ENCODE measurements around the gene RXRA.
"Not testable (repeated sequence)": the region's sequence is repeated elsewhere in the genome, so short reads cannot be mapped to it uniquely, and the experiment has no call there.

RXRA gene

GRCh38 chr9:134308639-134309220 is 17.5 kb upstream of the RXRA start:
- not testable (repeated sequence) for DNase-seq (ENCODE audit: low spot score)

GRCh38 chr9:134313470-134313869 is 12.8 kb upstream of the RXRA start:
- no peak for DNase-seq (ENCODE audit: low spot score)

DNA sequence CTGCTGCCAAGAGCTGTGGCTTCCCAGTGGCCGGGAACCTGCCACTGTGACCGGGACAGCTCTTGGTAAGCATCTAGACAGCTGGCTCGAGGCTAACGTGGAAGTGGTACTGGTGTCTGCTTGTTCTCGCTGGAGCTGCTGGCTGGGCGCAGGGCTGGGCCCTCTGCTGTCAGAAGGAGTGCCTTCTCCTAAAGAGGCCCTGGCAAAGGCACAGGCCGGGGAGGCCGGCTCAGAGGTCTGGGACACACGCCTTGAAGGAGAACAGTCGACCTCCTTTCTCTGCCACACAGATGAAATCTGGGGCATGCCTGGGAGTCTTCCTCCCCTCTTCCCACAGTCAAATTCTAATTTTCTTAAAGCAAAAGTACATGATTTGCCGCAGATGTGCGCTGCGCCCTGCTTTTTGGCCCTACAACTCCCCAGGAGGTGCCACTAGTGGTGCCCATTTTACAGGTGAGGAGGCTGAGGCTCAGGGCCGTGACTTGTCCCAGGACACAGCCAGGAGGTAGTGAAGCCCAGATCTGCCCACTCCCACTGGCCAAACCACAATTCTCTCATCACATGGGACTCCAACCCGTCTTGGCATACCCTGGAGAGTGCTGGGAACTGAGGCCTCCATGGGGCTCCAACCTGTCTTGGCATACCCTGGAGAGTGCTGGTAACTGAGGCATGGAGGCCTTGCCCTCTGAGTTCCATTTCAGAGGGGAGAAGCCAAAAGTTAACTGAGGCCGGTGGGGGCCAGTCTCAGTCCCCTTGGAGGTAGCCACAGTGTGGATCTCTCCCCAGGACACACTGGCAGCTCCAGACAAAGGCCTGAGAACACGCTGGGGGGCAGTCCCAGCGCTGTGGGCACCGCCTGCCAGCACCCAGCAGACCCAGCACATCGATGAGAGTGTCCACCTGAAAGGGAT is 12.0 kb upstream of the RXRA start:
- no peak for DNase-seq (ENCODE audit: low spot score)

DNA sequence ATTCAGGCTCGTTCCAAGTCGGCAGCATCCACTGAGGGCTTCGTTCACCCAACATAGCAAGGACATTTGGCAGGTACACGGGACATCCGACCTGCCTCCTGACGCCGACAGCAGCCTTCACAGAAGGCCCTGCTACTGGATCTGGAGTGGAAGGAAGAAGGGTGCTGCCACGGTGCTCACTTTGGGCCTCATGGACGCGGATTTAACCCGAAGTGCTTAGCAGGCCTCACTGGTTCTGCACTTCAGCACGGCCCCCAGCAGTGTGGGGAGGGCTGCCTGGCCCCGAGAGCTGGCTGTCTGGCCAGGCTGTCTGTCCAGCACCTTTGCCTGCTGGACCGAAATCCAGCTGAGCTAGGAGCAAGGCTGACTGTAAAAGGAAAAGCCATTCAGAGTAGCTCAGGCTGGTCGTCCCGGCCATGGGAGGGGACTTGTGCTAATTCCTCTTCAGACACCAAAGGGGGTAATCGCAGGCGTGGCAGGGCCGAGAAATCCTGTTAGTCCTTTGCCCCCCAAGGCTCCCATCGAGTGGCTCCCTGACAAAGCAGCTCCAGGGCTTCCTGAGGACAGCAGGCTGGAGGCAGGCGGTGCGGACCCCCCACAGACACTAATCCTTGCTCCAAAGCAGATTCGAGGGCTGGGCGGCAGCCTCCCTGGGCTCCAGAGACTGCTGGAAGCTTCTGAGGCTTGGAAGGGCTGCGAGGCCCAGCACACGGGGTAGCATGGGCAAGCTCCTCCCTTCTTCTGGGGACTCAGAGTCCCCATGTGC is 11.1 kb upstream of the RXRA start:
- DNase-seq (ENCODE audit: low spot score), result no peak

DNA sequence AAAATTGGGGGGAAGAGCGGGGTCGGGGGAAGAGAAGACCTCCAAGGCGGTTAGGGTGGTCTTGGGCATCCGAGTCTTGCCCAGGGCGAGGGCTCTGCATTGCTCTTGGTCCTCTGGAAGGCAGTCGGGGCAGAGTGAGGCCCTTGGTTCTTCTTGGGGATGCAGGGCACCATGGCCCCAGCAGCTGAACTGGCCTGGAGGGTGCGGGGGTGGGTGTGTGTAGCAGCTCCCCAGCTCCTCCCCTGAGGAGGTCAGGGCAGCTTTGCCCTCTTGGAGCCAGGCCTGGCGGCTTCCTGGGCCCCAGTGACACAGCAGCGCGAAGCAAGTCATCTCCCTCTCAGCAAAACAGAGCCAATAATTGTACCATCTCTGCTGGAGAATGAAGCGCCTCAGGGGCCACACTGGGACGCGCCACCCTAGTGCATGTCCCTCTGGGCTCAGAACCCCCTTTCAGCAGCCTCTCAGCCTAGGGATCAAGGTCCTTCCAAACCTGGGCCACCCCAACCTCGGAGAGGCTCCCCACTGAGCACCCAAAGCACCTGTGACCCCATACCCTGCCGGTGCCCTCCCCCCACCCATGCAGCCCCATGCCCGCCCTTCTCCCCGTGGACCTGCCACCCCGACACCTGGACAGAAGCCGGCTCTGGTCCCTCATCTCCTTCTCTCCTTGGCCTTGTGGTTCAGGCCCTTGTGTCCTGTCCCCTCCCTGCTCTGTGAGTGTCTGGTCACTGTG is 10.4 kb upstream of the RXRA start:
- DNase-seq (ENCODE audit: low spot score), result no peak

DNA sequence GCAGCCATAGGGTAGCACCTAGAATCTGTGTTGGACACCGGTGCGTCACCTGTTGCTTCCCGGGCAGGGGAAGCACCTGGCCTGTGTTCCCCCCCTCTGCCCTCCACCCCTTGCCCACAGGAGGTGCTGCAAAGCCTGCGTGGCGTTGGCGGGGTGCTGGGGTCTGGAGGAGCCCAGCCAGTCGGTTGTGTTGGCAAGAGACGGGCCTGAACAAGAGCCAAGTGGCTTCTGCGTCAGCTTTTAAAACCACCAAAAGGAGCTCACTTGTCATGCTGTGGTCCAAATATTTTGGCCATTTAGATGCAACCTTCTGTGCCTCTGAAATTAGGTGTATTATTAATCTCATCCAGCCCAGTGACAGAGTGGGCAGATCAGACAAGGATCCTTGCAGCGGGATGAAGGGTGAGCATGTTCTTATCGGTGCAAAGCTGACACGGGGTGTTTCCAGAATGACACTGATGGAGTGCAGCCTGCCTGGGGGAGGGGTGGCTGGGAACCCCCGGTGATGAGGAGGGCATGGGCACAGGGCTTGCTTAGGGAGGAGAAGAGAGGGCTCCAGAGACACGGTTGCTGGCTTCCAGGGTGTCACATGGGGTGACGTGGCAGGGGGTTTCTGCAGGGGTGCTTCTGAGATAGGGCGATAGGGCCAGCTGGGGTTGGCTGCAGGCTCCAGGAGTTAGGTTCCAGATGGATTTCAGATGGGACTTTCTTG is 9.7 kb upstream of the RXRA start:
- DNase-seq (ENCODE audit: low spot score), result no peak

- no peak for DNase-seq (ENCODE audit: low spot score)
Observed at GRCh38 chr9:134317400-134317789, 8.9 kb upstream of the RXRA start.

GRCh38 chr9:134317790-134318414 is 8.4 kb upstream of the RXRA start:
- DNase-seq (ENCODE audit: low spot score), result no peak

- no peak for DNase-seq (ENCODE audit: low spot score)
Observed at GRCh38 chr9:134318481-134318891, 7.8 kb upstream of the RXRA start.

DNA sequence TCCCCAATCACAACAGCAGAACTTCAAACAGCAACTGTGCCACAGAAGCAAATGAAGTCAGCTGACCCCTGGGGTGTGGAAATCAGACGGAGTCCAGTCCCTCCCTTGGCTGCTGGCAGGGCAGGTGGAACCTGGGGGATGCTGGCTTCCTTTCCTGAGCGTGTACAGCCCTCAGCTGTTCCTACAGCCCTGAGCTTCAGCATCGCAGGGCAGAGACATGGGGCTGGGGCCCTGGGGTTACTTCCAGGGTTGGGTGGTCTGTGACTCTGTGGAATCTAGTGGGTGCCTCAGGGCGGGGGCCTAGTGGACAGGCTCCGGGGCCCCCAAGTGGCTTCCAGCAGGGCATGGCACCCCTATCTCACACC is 7.3 kb upstream of the RXRA start:
- DNase-seq (ENCODE audit: low spot score), result no peak

- no peak for DNase-seq (ENCODE audit: low spot score)
Observed at GRCh38 chr9:134319306-134320125, 6.7 kb upstream of the RXRA start.

GRCh38 chr9:134320126-134320867 is 6.0 kb upstream of the RXRA start:
- DNase-seq (ENCODE audit: low spot score), result no peak

GRCh38 chr9:134320868-134321471 is 5.3 kb upstream of the RXRA start:
- DNase-seq (ENCODE audit: low spot score), result no peak

DNA sequence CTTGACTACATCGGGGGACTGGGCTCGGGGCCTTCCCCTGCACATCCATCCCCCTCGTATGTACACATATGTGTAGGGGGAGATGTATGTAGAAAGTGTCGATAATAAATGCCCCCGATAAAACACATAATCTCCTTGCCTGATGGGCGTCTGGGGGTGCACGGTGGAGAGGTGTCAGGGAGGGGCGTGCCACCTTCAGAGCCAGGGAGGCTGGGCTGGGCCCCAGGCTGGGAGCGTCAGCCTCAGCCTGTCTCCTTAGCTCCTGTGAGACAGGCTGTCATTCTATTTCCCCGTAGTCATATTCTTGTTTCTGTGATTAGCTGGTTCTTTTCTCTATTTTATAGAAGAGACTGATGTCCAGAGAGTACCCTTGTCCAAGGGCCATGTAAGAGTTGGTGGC is 4.7 kb upstream of the RXRA start:
- DNase-seq (ENCODE audit: low spot score), result no peak

DNA sequence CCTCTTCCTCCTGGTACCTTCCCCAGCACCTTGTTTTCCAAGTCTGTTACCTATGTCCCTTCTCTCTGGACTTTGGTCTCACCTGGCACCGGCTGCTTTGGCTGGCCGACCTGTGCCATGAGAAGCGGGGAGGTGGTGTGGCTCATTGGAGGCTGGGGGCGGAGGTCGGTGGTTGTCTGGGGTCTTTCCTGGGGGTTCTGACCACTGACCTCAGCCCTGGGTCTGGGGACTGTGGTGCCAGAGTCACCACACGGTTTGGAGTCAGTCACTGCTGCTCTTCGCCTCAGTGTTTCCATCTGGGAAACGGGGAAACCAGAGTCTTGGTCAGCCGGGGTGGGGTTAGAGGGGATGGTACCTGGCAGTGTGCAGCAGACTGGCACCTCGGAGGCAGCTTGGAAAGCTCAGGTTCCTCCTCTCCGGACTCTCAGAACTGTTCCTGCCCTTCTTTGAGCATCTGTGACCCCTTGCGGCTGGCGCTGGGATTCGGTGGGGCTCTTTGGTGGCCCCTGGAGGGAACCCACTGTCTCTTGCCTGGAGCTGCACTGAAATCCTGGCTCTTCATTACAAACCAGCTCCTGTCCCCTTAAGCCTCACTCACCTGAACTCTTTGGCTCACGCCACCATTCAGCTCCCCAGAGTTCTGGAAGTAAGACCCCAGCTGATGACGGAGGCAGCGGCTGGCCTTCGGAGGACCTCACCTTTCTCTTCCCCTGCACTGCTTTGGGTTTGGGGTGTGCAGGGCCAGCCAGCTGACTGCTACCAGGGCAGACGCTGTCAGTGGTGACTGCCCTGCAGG is 4.1 kb upstream of the RXRA start:
- no peak for DNase-seq (ENCODE audit: low spot score)

- no peak for DNase-seq (ENCODE audit: low spot score)
Observed at GRCh38 chr9:134322781-134323241, 3.4 kb upstream of the RXRA start.

GRCh38 chr9:134323741-134324358 is 2.4 kb upstream of the RXRA start:
- peak; percentile 71 for DNase-seq (ENCODE audit: low spot score)
